Neural progenitor cell (in vitro differentiated cells): ENCODE results near the gene RSPH1. TPM values are rescaled to one million over a fixed set of nuclear protein-coding genes. Genes with fewer than 3 reads are reported as not detected.

Source experiments
- DNase-seq: peaks from one replicate; pipeline ENCODE4 v3.0.0-alpha.2; 2016; ENCODE audit warnings: low spot score
- H2AFZ ChIP-seq: fragments of 200-600 bp; sonication (generic); replicated peaks from 2 replicates; pipeline ENCODE4 v1.6.1; 2016; ENCODE audit warnings: antibody characterized with exemption
- H3F3A ChIP-seq: fragments of 200-600 bp; sonication (generic); 2 replicates; pipeline ENCODE4 v1.6.1; 2016; ENCODE audit warnings: antibody characterized with exemption, low read depth
- H3K27ac ChIP-seq: fragments of 200-600 bp; sonication (generic); 2 replicates; pipeline ENCODE4 v1.5.1; 2016; ENCODE audit warnings: mild to moderate bottlenecking
- H3K27me3 ChIP-seq: fragments of 200-600 bp; sonication (generic); 2 replicates; pipeline ENCODE4 v1.6.1; 2016; ENCODE audit warnings: mild to moderate bottlenecking, moderate library complexity
- H3K36me3 ChIP-seq: fragments of 200-600 bp; sonication (generic); 2 replicates; pipeline ENCODE4 v1.5.1; 2016
- H3K4me1 ChIP-seq: fragments of 200-600 bp; sonication (generic); 2 replicates; pipeline ENCODE4 v1.6.1; 2016; ENCODE audit warnings: mixed run types
- H3K4me2 ChIP-seq: fragments of 200-600 bp; sonication (generic); 2 replicates; pipeline ENCODE4 v1.6.1; 2016
- H3K4me3 ChIP-seq: fragments of 200-600 bp; sonication (generic); 2 replicates; pipeline ENCODE4 v1.5.1; 2016
- H3K79me2 ChIP-seq: fragments of 200-600 bp; sonication (generic); 2 replicates; pipeline ENCODE4 v1.6.1; 2016; ENCODE audit warnings: low read depth
- H3K9ac ChIP-seq: fragments of 200-600 bp; sonication (generic); 2 replicates; pipeline ENCODE4 v1.6.1; 2016
- H3K9me3 ChIP-seq: fragments of 200-600 bp; sonication (generic); 2 replicates; pipeline ENCODE4 v1.5.1; 2016; ENCODE audit warnings: low read depth
- H4K20me1 ChIP-seq: fragments of 200-600 bp; sonication (generic); 2 replicates; pipeline ENCODE4 v1.6.1; 2016; ENCODE audit warnings: low read depth
- H3K27ac Mint-ChIP-seq: 3 replicates; pipeline ENCODE4 v1.8.0; 2021; ENCODE audit warnings: mixed read lengths
- H3K27me3 Mint-ChIP-seq: 2 replicates; pipeline ENCODE4 v1.8.0; 2022; ENCODE audit warnings: low read depth, mild to moderate bottlenecking, inconsistent platforms, moderate library complexity, mixed read lengths; ENCODE audit not compliant: insufficient read depth
- H3K36me3 Mint-ChIP-seq: 3 replicates; pipeline ENCODE4 v1.8.0; 2021; ENCODE audit warnings: mixed read lengths
- H3K4me1 Mint-ChIP-seq: 3 replicates; pipeline ENCODE4 v1.8.0; 2021; ENCODE audit warnings: mixed read lengths
- H3K4me3 Mint-ChIP-seq: 3 replicates; pipeline ENCODE4 v1.8.0; 2021; ENCODE audit warnings: mild to moderate bottlenecking, moderate library complexity, mixed read lengths
- H3K9me3 Mint-ChIP-seq: 3 replicates; pipeline ENCODE4 v1.8.0; 2020; ENCODE audit warnings: mixed read lengths
- EZH2 ChIP-seq: fragments of 200-600 bp; sonication (generic); IDR thresholded peaks from 2 replicates; pipeline ENCODE4 v1.6.1; 2017; ENCODE audit warnings: antibody characterized with exemption, mild to moderate bottlenecking, moderate library complexity
- EZH2phosphoT487 ChIP-seq: fragments of 200-600 bp; sonication (generic); IDR thresholded peaks from 2 replicates; pipeline ENCODE4 v1.6.1; 2017; ENCODE audit warnings: antibody characterized with exemption
- total RNA-seq: library from RNA; depleted of rRNA; stranded (reverse); fragments of >200 nt; gene quantifications from 2 replicates; pipeline ENCODE4 v1.2.3, GENCODE V29; 2015; ENCODE audit warnings: low replicate concordance
- TF ChIP-seq, protein P1 (sequence below): fragments of 200-600 bp; sonication (generic); IDR thresholded peaks from 2 replicates; pipeline ENCODE4 v1.5.1; 2017; ENCODE audit warnings: antibody characterized with exemption, mild to moderate bottlenecking

RSPH1 gene
- total RNA-seq, 1 donor from 2014 or later, result 0.04 TPM

DNA sequence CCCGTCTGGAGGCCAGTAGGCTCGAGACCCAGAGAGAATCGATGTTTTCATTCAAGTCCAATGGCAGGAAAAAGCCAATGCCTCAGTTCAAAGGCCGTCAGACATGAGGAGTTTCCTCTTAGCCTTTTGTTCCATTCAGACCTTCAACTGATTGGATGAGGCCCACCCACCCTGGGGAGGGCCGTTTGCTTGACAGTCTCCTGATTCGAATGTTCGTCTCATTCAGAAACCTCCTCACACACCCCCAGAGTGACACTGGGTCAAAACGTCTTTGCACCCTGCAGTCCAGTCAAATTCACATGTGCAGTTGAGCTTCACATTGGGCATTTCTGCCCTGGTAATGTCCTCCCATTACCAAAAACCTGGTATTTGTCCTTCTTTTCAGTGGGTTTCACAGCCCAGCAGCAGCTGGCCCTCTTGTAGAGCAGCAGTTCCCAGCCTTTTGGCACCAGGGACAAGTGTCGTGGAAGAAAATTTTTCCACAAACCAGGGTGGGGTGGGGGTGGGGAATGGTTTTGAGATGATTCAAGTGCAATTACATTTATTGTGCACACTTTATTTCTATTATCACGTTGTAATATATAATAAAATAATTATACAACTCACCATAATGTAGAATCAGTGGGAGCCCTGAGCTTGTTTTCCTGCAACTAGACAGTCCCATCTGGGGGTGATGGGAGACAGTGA lies 40.1 kb downstream of the RSPH1 start:
- Histone ChIP-seq H2AFZ (no peak overlapping the region), H3K4me2 (no peak overlapping the region), H3K27ac (no peak overlapping the region), H3K36me3 (no peaks in the 10 kb centered on the region), H3K79me2 (no peaks in the 10 kb centered on the region), H3K4me1 (peaks cover 9% of the 10 kb centered on the region), H3K9ac (no peak overlapping the region), H3F3A (peaks cover 6% of the 10 kb centered on the region), H3K4me3 (no peak overlapping the region), H3K27me3 (no peaks in the 10 kb centered on the region), H4K20me1 (no peaks in the 10 kb centered on the region), H3K9me3 (no peaks in the 10 kb centered on the region)
- Mint-ChIP-seq H3K4me1 (peaks cover 36% of the 10 kb centered on the region), H3K27me3 (peaks cover 4% of the 10 kb centered on the region), H3K4me3 (no peak overlapping the region), H3K27ac (no peak overlapping the region), H3K9me3 (peaks cover 6% of the 10 kb centered on the region), H3K36me3 (no peaks in the 10 kb centered on the region)
- TF ChIP-seq EZH2phosphoT487, result no peak
- DNase-seq, result no peak

DNA sequence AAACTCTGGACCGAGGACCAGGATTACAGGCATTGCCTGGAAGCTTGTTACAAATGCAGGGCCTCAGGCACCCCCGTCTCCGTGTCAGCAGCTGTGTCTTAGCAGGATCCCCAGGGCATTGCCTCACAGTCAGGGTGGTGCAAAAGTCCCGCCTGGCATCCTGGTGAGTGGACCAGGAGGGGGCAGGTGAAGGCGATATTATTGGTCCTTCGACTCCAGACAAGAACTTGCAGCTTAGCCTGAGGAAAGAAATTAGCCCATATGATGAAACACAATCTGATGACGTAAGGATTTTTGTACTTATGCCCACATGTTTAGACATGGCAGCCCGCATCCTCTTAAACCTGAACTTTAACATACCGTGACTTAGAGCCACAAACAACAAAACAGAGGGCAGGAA lies 40.8 kb downstream of the RSPH1 start:
- Histone ChIP-seq H3K4me3 (no peak overlapping the region), H4K20me1 (no peaks in the 10 kb centered on the region), H3K79me2 (no peaks in the 10 kb centered on the region), H3K9me3 (no peaks in the 10 kb centered on the region), H2AFZ (no peak overlapping the region), H3K36me3 (no peaks in the 10 kb centered on the region), H3K27ac (no peak overlapping the region), H3K4me1 (peaks cover 9% of the 10 kb centered on the region), H3K4me2 (no peak overlapping the region), H3K9ac (no peak overlapping the region), H3F3A (peaks cover 6% of the 10 kb centered on the region), H3K27me3 (no peaks in the 10 kb centered on the region)
- peaks cover 35% of the 10 kb centered on the region for H3K4me1 Mint-ChIP-seq
- TF ChIP-seq, protein P1, sequence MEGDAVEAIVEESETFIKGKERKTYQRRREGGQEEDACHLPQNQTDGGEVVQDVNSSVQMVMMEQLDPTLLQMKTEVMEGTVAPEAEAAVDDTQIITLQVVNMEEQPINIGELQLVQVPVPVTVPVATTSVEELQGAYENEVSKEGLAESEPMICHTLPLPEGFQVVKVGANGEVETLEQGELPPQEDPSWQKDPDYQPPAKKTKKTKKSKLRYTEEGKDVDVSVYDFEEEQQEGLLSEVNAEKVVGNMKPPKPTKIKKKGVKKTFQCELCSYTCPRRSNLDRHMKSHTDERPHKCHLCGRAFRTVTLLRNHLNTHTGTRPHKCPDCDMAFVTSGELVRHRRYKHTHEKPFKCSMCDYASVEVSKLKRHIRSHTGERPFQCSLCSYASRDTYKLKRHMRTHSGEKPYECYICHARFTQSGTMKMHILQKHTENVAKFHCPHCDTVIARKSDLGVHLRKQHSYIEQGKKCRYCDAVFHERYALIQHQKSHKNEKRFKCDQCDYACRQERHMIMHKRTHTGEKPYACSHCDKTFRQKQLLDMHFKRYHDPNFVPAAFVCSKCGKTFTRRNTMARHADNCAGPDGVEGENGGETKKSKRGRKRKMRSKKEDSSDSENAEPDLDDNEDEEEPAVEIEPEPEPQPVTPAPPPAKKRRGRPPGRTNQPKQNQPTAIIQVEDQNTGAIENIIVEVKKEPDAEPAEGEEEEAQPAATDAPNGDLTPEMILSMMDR, result no peak
- TF ChIP-seq EZH2phosphoT487 (no peak), EZH2 (no peak)
- peaks cover 4% of the 10 kb centered on the region for H3K27me3 Mint-ChIP-seq
- DNase-seq, result no peak
- no peak overlapping the region for H3K4me3 Mint-ChIP-seq
- H3K9me3 Mint-ChIP-seq, result peaks cover 6% of the 10 kb centered on the region
- H3K27ac Mint-ChIP-seq, result no peak overlapping the region
- no peaks in the 10 kb centered on the region for H3K36me3 Mint-ChIP-seq

- no peak for DNase-seq
- H3K27ac ChIP-seq, result no peak overlapping the region
- Mint-ChIP-seq H3K9me3 (peaks cover 6% of the 10 kb centered on the region), H3K36me3 (no peaks in the 10 kb centered on the region), H3K27me3 (peaks cover 4% of the 10 kb centered on the region), H3K4me1 (peaks cover 38% of the 10 kb centered on the region), H3K4me3 (no peak overlapping the region), H3K27ac (no peak overlapping the region)
- H3K4me1 ChIP-seq, result peaks cover 9% of the 10 kb centered on the region
- TF ChIP-seq, protein P1, result no peak
- TF ChIP-seq EZH2phosphoT487, result no peak
- TF ChIP-seq EZH2, result no peak
- no peaks in the 10 kb centered on the region for H3K36me3 ChIP-seq
- no peak overlapping the region for H3K9ac ChIP-seq
- H3K27me3 ChIP-seq, result no peaks in the 10 kb centered on the region
- H3K4me3 ChIP-seq, result no peak overlapping the region
- H4K20me1 ChIP-seq, result no peaks in the 10 kb centered on the region
- H2AFZ ChIP-seq, result no peak overlapping the region
- H3K79me2 ChIP-seq, result no peaks in the 10 kb centered on the region
- peaks cover 6% of the 10 kb centered on the region for H3F3A ChIP-seq
- no peak overlapping the region for H3K4me2 ChIP-seq
- H3K9me3 ChIP-seq, result no peaks in the 10 kb centered on the region
Measured at GRCh38 chr21:42454786-42455185, 41.2 kb downstream of the RSPH1 start.

DNA sequence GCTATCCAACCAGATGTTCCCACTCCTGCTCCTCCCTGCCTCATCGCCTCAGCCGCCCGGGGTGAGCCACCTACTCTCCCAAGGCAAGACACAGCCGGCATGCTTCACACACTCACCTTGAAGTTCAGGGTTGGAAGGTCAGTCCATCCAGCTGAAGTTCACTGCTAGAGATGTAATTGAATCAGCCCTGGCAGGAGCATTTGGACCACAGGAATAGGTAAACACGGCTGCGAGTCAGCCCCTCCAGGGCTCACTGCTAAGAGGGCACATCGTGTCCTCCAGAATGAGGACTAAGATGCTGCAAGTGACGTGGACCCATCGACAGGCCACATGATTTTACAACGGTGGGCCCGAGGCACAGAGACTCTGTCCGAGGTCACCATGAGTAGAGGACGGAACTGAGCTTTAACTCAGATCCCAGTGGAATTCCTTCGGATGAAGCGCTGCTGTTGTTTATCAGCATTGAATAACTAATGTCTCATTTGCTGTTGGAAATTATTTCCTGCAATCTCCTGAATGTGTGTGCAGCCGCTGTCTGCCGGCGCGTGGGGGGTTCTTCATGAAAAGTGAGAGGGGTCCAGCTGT lies 41.9 kb downstream of the RSPH1 start:
- Histone ChIP-seq H4K20me1 (no peaks in the 10 kb centered on the region), H3K4me1 (peaks cover 3% of the 10 kb centered on the region), H2AFZ (no peak overlapping the region), H3K79me2 (no peaks in the 10 kb centered on the region), H3K9ac (no peak overlapping the region), H3K4me3 (no peak overlapping the region), H3K36me3 (no peaks in the 10 kb centered on the region), H3K4me2 (no peak overlapping the region), H3F3A (peaks cover 6% of the 10 kb centered on the region), H3K9me3 (no peaks in the 10 kb centered on the region), H3K27ac (no peak overlapping the region), H3K27me3 (no peaks in the 10 kb centered on the region)
- TF ChIP-seq, protein P1, result no peak
- TF ChIP-seq EZH2, result no peak
- TF ChIP-seq EZH2phosphoT487, result no peak
- DNase-seq, result no peak
- H3K27ac Mint-ChIP-seq, result no peak overlapping the region
- H3K36me3 Mint-ChIP-seq, result no peaks in the 10 kb centered on the region
- peaks cover 34% of the 10 kb centered on the region for H3K4me1 Mint-ChIP-seq
- peaks cover 4% of the 10 kb centered on the region for H3K27me3 Mint-ChIP-seq
- peaks cover 6% of the 10 kb centered on the region for H3K9me3 Mint-ChIP-seq
- H3K4me3 Mint-ChIP-seq, result no peak overlapping the region
